HG03565 (cell line): ENCODE measurements around the gene FOXF2.
A peak's percentile ranks its signal among the peaks of the same experiment; 100 is the strongest.

ENCODE experiments used
- ATAC-seq: cut with Tn5 transposase; IDR thresholded peaks from one replicate; pipeline ENCODE4 v1.9.1; 2021; ENCODE audit warnings: mild to moderate bottlenecking, moderate library complexity; ENCODE audit not compliant: unreplicated experiment

FOXF2 gene

GRCh38 chr6:1405221-1405620, 15.8 kb downstream of the FOXF2 start:
- ATAC-seq, result no peak

GRCh38 chr6:1406306-1407072, 17.1 kb downstream of the FOXF2 start:
- ATAC-seq, result no peak

- no peak for ATAC-seq
Observed at GRCh38 chr6:1407499-1407990, 18.2 kb downstream of the FOXF2 start.

GRCh38 chr6:1409774-1410465, 20.5 kb downstream of the FOXF2 start:
- ATAC-seq, result no peak

GRCh38 chr6:1412901-1413300, 23.5 kb downstream of the FOXF2 start:
- no peak for ATAC-seq

GRCh38 chr6:1415416-1416063, 26.2 kb downstream of the FOXF2 start:
- no peak for ATAC-seq

GRCh38 chr6:1416191-1416760, 26.9 kb downstream of the FOXF2 start:
- no peak for ATAC-seq

- no peak for ATAC-seq
Observed at GRCh38 chr6:1416820-1417219, 27.4 kb downstream of the FOXF2 start.

- no peak for ATAC-seq
Observed at GRCh38 chr6:1417718-1418117, 28.3 kb downstream of the FOXF2 start.

- no peak for ATAC-seq
Observed at GRCh38 chr6:1418471-1419191, 29.3 kb downstream of the FOXF2 start.

GRCh38 chr6:1420382-1420781, 31.0 kb downstream of the FOXF2 start:
- no peak for ATAC-seq

GRCh38 chr6:1422290-1422689, 32.9 kb downstream of the FOXF2 start:
- ATAC-seq, result no peak

- ATAC-seq, result no peak
Observed at GRCh38 chr6:1423578-1423977, 34.2 kb downstream of the FOXF2 start.

- ATAC-seq, result no peak
Observed at GRCh38 chr6:1424306-1424927, 35.0 kb downstream of the FOXF2 start.

- no peak for ATAC-seq
Observed at GRCh38 chr6:1426416-1426815, 37.0 kb downstream of the FOXF2 start.

GRCh38 chr6:1435806-1436205, 46.4 kb downstream of the FOXF2 start:
- no peak for ATAC-seq

- peak; percentile 51 for ATAC-seq
Observed at GRCh38 chr6:1436334-1437306, 47.2 kb downstream of the FOXF2 start.

- ATAC-seq, result no peak
Observed at GRCh38 chr6:1437553-1438406, 48.4 kb downstream of the FOXF2 start.
